Measurements from ENCODE around the gene KRT36.

The KRT36 gene

GRCh38 chr17:41507315-41507880, 17.7 kb upstream of the KRT36 start:
- no peak for TF ChIP-seq CTCF (IDR thresholded peaks at IDR 0.05; ENCODE audit: insufficient read depth, missing control alignments)
- DNase-seq (ENCODE audit: insufficient read length, low spot score) = no peak
- no peak for FAIRE-seq

- FAIRE-seq (no peak), DNase-seq (ENCODE audit: insufficient read length, low spot score) (no peak)
- no peak for TF ChIP-seq CTCF (IDR thresholded peaks at IDR 0.05; ENCODE audit: insufficient read depth, missing control alignments)
Measured at GRCh38 chr17:41505809-41506767, 16.4 kb upstream of the KRT36 start.

GRCh38 chr17:41505007-41505808, 15.5 kb upstream of the KRT36 start, which contains the start of gene KRT13:
Gene KRT13 (minus strand): TSS chr17:41505612. CDS start chr17:41505550, 62 bp downstream.
- no peak for FAIRE-seq

GRCh38 chr17:41504246-41504977, 14.7 kb upstream of the KRT36 start:
- no peak for TF ChIP-seq CTCF (IDR thresholded peaks at IDR 0.05; ENCODE audit: insufficient read depth, missing control alignments)
- FAIRE-seq (no peak), DNase-seq (ENCODE audit: insufficient read length, low spot score) (no peak)

More at GRCh38 chr17:41505007-41505808, 15.5 kb upstream of the KRT36 start, which contains the start of gene KRT13:
- DNase-seq (ENCODE audit: insufficient read length, low spot score) = no peak
- no peak for TF ChIP-seq CTCF (IDR thresholded peaks at IDR 0.05; ENCODE audit: insufficient read depth, missing control alignments)

- TF ChIP-seq CTCF (IDR thresholded peaks at IDR 0.05; ENCODE audit: insufficient read depth, missing control alignments) = no peak
- FAIRE-seq (no peak), DNase-seq (ENCODE audit: insufficient read length, low spot score) (no peak)
Measured at GRCh38 chr17:41503202-41503601, 13.5 kb upstream of the KRT36 start.

GRCh38 chr17:41500131-41500911, 10.6 kb upstream of the KRT36 start:
- no peak for TF ChIP-seq CTCF (IDR thresholded peaks at IDR 0.05; ENCODE audit: insufficient read depth, missing control alignments)
- no peak for FAIRE-seq
- DNase-seq (ENCODE audit: insufficient read length, low spot score) = no peak

Data from D721Med (cell line).